Neutrophil (primary cell): ENCODE measurements around the gene TTN.

ENCODE experiments used
- H3K27ac ChIP-seq: fragments of 200-600 bp; sonication (generic); 2 replicates; pipeline ENCODE4 v1.5.1; 2016; ENCODE audit warnings: mild to moderate bottlenecking, moderate library complexity
- H3K27me3 ChIP-seq: fragments of 200-600 bp; sonication (generic); 2 replicates; pipeline ENCODE4 v1.6.0; 2016; ENCODE audit warnings: mild to moderate bottlenecking
- H3K36me3 ChIP-seq: fragments of 200-600 bp; sonication (generic); 2 replicates; pipeline ENCODE4 v1.5.1; 2017
- H3K4me1 ChIP-seq, 2 experiments: fragments of 200-600 bp in 1 of 2; sonication (generic) in 1 of 2; 1 replicate in 1 of 2; 2 replicates in 1 of 2; pipeline versions ENCODE4 v1.5.1 to v1.6.1; 2013 to 2016; ENCODE audit warnings: low read depth in 1 of 2, low read length in 1 of 2, mild to moderate bottlenecking in 1 of 2, moderate library complexity in 1 of 2; ENCODE audit not compliant: control insufficient read depth in 1 of 2, insufficient read depth in 1 of 2
- H3K4me3 ChIP-seq, 2 experiments: fragments of 200-600 bp in 1 of 2; sonication (generic) in 1 of 2; 1 replicate in 1 of 2; 2 replicates in 1 of 2; pipeline ENCODE4 v1.5.1; 2013 to 2016; ENCODE audit warnings: low read depth in 1 of 2, low read length in 1 of 2, mild to moderate bottlenecking in 1 of 2, moderate library complexity in 1 of 2
- H3K9me3 ChIP-seq: fragments of 200-600 bp; sonication (generic); 2 replicates; pipeline ENCODE4 v1.5.1; 2016
- TF ChIP-seq, protein P1 (sequence below): fragments of 200-600 bp; sonication (generic); IDR thresholded peaks from 2 replicates; pipeline ENCODE4 v1.5.1; 2016; ENCODE audit warnings: antibody characterized with exemption

Gene TTN

DNA sequence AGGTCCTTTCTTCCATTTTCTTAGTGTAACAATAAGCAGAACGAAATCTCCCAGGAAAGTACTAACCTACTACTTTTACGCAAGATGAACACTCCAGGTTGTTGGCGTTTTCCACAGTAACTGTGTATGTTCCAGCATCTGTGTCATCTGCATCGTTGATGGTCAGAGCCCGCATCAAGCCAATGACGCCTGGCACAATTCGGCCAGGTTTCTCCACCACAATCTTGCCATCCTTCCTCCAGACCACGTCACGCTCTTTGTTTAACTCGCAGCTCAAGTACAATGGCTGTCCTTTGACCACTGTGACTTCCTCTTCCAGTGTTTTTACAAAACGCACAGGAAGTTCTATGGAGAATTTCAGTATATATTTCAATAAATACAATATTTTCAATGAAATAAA is 171.3 kb downstream of the TTN start:
- no peaks in the 10 kb centered on the region for H3K4me1 ChIP-seq
- no peak overlapping the region for H3K27ac ChIP-seq
- no peaks in the 10 kb centered on the region for H3K36me3 ChIP-seq
- TF ChIP-seq, protein P1, sequence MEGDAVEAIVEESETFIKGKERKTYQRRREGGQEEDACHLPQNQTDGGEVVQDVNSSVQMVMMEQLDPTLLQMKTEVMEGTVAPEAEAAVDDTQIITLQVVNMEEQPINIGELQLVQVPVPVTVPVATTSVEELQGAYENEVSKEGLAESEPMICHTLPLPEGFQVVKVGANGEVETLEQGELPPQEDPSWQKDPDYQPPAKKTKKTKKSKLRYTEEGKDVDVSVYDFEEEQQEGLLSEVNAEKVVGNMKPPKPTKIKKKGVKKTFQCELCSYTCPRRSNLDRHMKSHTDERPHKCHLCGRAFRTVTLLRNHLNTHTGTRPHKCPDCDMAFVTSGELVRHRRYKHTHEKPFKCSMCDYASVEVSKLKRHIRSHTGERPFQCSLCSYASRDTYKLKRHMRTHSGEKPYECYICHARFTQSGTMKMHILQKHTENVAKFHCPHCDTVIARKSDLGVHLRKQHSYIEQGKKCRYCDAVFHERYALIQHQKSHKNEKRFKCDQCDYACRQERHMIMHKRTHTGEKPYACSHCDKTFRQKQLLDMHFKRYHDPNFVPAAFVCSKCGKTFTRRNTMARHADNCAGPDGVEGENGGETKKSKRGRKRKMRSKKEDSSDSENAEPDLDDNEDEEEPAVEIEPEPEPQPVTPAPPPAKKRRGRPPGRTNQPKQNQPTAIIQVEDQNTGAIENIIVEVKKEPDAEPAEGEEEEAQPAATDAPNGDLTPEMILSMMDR, result no peak
- no peaks in the 10 kb centered on the region for H3K9me3 ChIP-seq
- no peaks in the 10 kb centered on the region for H3K27me3 ChIP-seq
- no peak overlapping the region for H3K4me3 ChIP-seq

DNA sequence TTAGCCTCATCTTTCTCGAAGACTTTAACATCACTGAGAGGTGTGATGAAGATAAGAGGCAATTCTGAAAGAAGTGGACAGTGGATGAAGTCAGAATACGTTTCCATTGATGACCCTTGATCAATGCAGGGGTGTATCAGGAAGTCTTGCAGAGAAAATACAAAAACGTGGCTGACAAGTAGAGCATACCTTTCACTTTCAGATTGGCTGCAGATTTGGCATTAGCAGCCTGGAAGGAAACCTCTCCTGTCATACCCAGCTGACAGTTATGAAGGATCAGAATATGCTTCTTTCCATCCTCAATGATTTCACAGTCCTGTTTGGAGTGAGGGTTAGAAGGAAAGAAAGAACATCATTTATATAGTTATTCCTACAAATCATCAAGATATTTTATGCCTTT is 174.5 kb downstream of the TTN start:
- Histone ChIP-seq H3K27me3 (no peaks in the 10 kb centered on the region), H3K9me3 (no peaks in the 10 kb centered on the region), H3K36me3 (no peaks in the 10 kb centered on the region), H3K4me1 (no peaks in the 10 kb centered on the region), H3K4me3 (no peak overlapping the region), H3K27ac (no peak overlapping the region)
- TF ChIP-seq, protein P1, result no peak

DNA sequence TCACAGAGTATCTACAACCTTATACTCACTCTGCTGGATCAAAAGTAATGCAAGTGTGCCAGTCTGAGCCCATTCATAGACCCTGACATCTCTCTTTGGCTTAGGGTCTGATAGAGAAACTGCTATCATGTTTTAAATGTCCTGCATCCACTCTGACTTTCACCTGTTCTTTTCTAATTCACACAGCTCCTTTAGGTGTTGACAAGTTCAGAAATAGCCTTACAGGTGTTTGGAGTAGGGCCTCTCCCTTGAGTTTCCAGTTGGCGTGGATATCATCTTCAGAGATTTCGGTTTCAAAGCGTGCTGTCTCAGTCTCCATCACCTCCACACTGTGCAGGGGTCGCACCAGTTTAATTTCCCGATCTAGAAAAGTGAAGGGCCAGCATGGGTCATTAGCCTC is 176.6 kb downstream of the TTN start:
- Histone ChIP-seq H3K9me3 (no peaks in the 10 kb centered on the region), H3K27me3 (no peaks in the 10 kb centered on the region), H3K36me3 (no peaks in the 10 kb centered on the region), H3K4me1 (no peaks in the 10 kb centered on the region), H3K4me3 (no peak overlapping the region), H3K27ac (no peak overlapping the region)
- TF ChIP-seq, protein P1, result no peak

DNA sequence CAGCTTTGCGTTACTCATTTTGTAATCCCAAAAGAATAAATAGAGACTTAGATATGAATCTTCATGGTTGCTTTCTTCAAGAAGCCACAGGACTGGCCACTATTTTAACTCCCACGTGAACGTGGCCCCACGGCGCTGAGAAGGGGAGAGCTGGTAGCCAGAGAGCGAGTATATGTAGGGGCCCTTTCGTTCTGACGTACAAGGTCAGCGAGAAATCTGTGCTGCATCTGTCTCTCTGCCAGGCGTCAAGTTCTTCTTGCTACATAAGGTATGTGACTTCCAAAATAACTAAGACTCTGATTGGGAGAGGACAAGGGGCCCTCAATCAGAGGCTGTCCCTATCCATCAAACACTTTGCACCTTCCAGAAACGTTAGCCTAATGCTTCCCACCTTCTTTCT is 177.8 kb downstream of the TTN start:
- Histone ChIP-seq H3K27ac (no peak overlapping the region), H3K9me3 (no peaks in the 10 kb centered on the region), H3K27me3 (no peaks in the 10 kb centered on the region), H3K4me3 (no peak overlapping the region), H3K36me3 (no peaks in the 10 kb centered on the region), H3K4me1 (no peaks in the 10 kb centered on the region)
- TF ChIP-seq, protein P1, result no peak

DNA sequence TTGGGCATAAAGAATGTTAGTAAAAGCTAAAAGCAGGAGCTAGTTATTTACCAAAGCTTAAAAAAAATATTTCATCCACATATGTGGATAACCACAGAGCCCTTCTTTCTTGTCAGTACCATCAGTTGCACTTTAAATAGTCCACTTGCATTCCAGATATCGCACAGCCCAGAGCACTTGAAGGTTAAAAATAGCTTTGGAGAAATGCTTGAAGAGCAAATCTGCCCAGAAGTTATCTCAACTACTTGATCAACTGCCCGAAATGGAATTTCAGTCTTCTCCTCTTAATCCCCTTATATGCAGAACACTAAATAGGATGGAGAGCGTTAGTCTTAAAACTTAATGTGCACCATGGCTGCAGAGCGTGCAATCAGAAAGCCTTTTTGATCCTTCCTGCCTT is 178.6 kb downstream of the TTN start:
- H3K9me3 ChIP-seq, result no peaks in the 10 kb centered on the region
- TF ChIP-seq, protein P1, result no peak
- no peaks in the 10 kb centered on the region for H3K27me3 ChIP-seq
- no peaks in the 10 kb centered on the region for H3K36me3 ChIP-seq
- H3K4me3 ChIP-seq, result no peak overlapping the region
- H3K27ac ChIP-seq, result no peak overlapping the region
- no peaks in the 10 kb centered on the region for H3K4me1 ChIP-seq

DNA sequence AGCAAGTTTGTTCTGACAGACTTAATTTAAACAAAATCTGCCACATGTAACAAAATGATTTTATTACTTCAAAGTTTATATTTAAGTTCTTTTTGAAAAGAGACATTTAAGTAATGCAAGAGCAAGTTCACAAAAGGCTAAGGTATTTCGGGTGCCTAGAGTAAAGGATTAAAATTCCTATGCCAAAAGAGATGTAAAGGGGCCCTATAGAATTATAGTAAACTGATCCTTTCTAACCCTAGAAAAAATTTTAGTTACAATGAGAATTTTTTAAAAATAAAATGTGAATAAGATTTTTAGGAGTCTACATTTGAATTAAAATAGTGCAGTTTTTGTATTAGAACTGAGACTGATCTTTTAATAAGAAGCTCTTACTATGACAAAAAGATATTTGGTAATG is 179.8 kb downstream of the TTN start:
- Histone ChIP-seq H3K9me3 (no peaks in the 10 kb centered on the region), H3K27me3 (no peaks in the 10 kb centered on the region), H3K36me3 (no peaks in the 10 kb centered on the region), H3K4me3 (no peak overlapping the region), H3K27ac (no peak overlapping the region), H3K4me1 (no peaks in the 10 kb centered on the region)
- TF ChIP-seq, protein P1, result no peak
